HepG2 (cell line): ENCODE results near the gene ZNF628.

Source experiments
- ZFYVE20 ChIP-seq: sonication (generic); formaldehyde crosslinking; IDR thresholded peaks from 2 replicates; pipeline ENCODE4 v1.8.0; 2023; ENCODE audit warnings: low read depth, mild to moderate bottlenecking, moderate library complexity, missing genetic modification reagents, borderline replicate concordance
- ZNF513 ChIP-seq: sonication (generic); formaldehyde crosslinking; conservative IDR thresholded peaks from 2 replicates; pipeline ENCODE4 v1.5.0; 2020; ENCODE audit warnings: missing genetic modification reagents

- TF ChIP-seq ZFYVE20 (CRISPR knock-in tag), result no peak
- no peak for TF ChIP-seq ZNF513 (CRISPR knock-in tag)
Measured at GRCh38 chr19:55508120-55508519, 31.7 kb downstream of the ZNF628 start.
